ENCODE measurements around the gene NR2C2AP. TPM values are rescaled to one million over a fixed set of nuclear protein-coding genes. Genes with fewer than 3 reads are reported as not detected.
"Not testable (repeated sequence)": the region's sequence is repeated elsewhere in the genome, so short reads cannot be mapped to it uniquely, and the experiment has no call there.

Gene NR2C2AP
- total RNA-seq, 1 donor from 2014 or later: 16.5 TPM

- H3K27me3 ChIP-seq: peaks cover 6% of the 10 kb centered on the region
- no peaks in the 10 kb centered on the region for H3K36me3 ChIP-seq
- no peaks in the 10 kb centered on the region for H3K9me3 ChIP-seq
- TF ChIP-seq, protein P1, sequence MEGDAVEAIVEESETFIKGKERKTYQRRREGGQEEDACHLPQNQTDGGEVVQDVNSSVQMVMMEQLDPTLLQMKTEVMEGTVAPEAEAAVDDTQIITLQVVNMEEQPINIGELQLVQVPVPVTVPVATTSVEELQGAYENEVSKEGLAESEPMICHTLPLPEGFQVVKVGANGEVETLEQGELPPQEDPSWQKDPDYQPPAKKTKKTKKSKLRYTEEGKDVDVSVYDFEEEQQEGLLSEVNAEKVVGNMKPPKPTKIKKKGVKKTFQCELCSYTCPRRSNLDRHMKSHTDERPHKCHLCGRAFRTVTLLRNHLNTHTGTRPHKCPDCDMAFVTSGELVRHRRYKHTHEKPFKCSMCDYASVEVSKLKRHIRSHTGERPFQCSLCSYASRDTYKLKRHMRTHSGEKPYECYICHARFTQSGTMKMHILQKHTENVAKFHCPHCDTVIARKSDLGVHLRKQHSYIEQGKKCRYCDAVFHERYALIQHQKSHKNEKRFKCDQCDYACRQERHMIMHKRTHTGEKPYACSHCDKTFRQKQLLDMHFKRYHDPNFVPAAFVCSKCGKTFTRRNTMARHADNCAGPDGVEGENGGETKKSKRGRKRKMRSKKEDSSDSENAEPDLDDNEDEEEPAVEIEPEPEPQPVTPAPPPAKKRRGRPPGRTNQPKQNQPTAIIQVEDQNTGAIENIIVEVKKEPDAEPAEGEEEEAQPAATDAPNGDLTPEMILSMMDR (IDR thresholded peaks at IDR 0.05): no peak
- no peak overlapping the region for H3K4me3 ChIP-seq
- DNase-seq (ENCODE audit: low spot score in 2 of 2): no peak
- intact Hi-C loops (cut with DNase I): no loop called here
- peaks cover 0 to 4% of the 10 kb centered on the region in 2 donors for H3K4me1 ChIP-seq
- no peak overlapping the region for H3K27ac ChIP-seq
Measured at GRCh38 chr19:19223636-19224035, 20.4 kb upstream of the NR2C2AP start.

DNA sequence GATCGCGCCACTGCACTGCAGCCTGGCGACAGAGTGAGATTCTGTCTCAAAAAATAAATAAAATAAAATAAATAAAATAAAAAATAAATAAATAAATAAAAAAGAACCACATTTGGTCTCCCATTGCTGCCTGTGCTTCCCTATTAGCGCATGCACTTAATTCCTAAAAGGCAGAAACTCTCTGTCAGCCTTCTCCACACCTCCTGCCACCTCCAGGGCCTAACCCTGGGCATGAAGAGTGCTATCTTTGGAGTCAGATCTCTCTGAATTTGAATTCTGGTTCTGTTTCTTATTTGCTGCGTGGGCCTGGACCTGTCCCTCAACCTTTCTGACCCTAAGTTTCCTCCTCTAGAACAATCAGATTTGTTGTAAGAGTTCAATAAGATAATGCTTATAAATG, 19.8 kb upstream of the NR2C2AP start:
- Histone ChIP-seq H3K27ac (no peak overlapping the region), H3K4me3 (no peak overlapping the region), H3K36me3 (no peaks in the 10 kb centered on the region), H3K4me1 (peaks cover 0 to 4% of the 10 kb centered on the region in 2 donors), H3K27me3 (peaks cover 6% of the 10 kb centered on the region), H3K9me3 (no peaks in the 10 kb centered on the region)
- TF ChIP-seq, protein P1 (IDR thresholded peaks at IDR 0.05): no peak
- intact Hi-C loops (cut with DNase I): no loop called here
- DNase-seq (ENCODE audit: low spot score in 2 of 2): no peak

GRCh38 chr19:19221000-19221399, 17.8 kb upstream of the NR2C2AP start:
- intact Hi-C loops (cut with DNase I); H3K36me3 ChIP-seq; H3K27ac ChIP-seq; DNase-seq (ENCODE audit: low spot score in 2 of 2); H3K4me1 ChIP-seq; H3K27me3 ChIP-seq; H3K9me3 ChIP-seq; H3K4me3 ChIP-seq: not testable (repeated sequence)

DNA sequence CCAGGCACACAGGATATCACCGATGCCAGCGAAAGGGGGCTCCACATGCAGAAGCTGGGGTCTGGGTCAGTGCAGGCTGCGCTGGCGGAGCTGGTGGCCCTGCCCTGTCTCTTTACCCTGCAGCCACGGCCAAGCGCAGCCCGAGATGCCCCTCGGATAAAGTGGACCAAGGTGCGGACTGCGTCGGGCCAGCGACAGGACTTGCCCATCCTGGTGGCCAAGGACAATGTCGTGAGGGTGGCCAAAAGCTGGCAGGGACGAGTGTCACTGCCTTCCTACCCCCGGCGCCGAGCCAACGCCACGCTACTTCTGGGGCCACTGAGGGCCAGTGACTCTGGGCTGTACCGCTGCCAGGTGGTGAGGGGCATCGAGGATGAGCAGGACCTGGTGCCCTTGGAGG, 15.7 kb upstream of the NR2C2AP start:
- TF ChIP-seq, protein P1 (IDR thresholded peaks at IDR 0.05): no peak
- no peak overlapping the region for H3K27ac ChIP-seq
- no peak overlapping the region for H3K4me3 ChIP-seq
- intact Hi-C loops (cut with DNase I): no loop called here
- no peaks in the 10 kb centered on the region for H3K4me1 ChIP-seq
- peaks cover 3% of the 10 kb centered on the region for H3K27me3 ChIP-seq
- no peak for DNase-seq (ENCODE audit: low spot score in 2 of 2)
- no peaks in the 10 kb centered on the region for H3K9me3 ChIP-seq
- H3K36me3 ChIP-seq: no peaks in the 10 kb centered on the region

GRCh38 chr19:19217099-19217498, 13.9 kb upstream of the NR2C2AP start:
- Histone ChIP-seq H3K4me3 (no peak overlapping the region), H3K4me1 (no peaks in the 10 kb centered on the region), H3K36me3 (no peaks in the 10 kb centered on the region), H3K27ac (no peak overlapping the region), H3K9me3 (no peaks in the 10 kb centered on the region), H3K27me3 (peaks cover 3% of the 10 kb centered on the region)
- TF ChIP-seq, protein P1 (IDR thresholded peaks at IDR 0.05): no peak
- no peak for DNase-seq (ENCODE audit: low spot score in 2 of 2)
- intact Hi-C loops (cut with DNase I): no loop called here

DNA sequence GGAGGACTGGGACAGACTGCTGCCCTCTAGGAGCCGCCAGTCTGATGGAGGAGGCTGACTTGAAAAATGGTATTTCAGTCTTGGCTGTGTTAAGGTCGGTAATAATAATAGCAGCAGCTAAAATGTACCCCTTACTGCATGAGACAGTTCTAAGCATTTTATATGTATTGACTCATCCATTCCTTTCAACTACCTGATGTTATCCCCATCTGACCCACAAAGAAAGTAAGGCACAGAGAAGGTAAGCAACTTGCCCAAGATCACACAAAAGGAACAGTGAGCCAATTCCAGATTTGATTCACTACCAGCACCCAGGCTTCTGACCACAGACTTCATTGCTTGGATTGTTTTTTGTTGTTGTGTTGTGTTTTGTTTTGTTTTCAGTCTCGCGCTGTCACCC, 12.6 kb upstream of the NR2C2AP start:
- H3K36me3 ChIP-seq: no peaks in the 10 kb centered on the region
- H3K9me3 ChIP-seq: no peaks in the 10 kb centered on the region
- no peak overlapping the region for H3K4me3 ChIP-seq
- DNase-seq (ENCODE audit: low spot score in 2 of 2): no peak
- H3K27ac ChIP-seq: no peak overlapping the region
- peaks cover 3% of the 10 kb centered on the region for H3K27me3 ChIP-seq
- H3K4me1 ChIP-seq: no peaks in the 10 kb centered on the region
- TF ChIP-seq, protein P1 (IDR thresholded peaks at IDR 0.05): no peak
- intact Hi-C loops (cut with DNase I): no loop called here
